Hepatic stellate cell (primary cell): ENCODE results near the gene GRIK3.
"Not testable (repeated sequence)": the region's sequence is repeated elsewhere in the genome, so short reads cannot be mapped to it uniquely, and the experiment has no call there.

Source experiments
- DNase-seq: peaks from one replicate; pipeline ENCODE4 v3.0.0; 2011; ENCODE audit warnings: low spot score

The GRIK3 gene

GRCh38 chr1:36941316-36941978, 92.9 kb downstream of the GRIK3 start:
- DNase-seq: no peak

GRCh38 chr1:36938819-36939218, 95.5 kb downstream of the GRIK3 start:
- no peak for DNase-seq

- DNase-seq: no peak
Measured at GRCh38 chr1:36937371-36937770, 96.9 kb downstream of the GRIK3 start.

- no peak for DNase-seq
Measured at GRCh38 chr1:36934061-36934460, 100.3 kb downstream of the GRIK3 start.

GRCh38 chr1:36927826-36928225, 106.5 kb downstream of the GRIK3 start:
- DNase-seq: no peak

- DNase-seq: no peak
Measured at GRCh38 chr1:36925251-36925650, 109.1 kb downstream of the GRIK3 start.

- DNase-seq: no peak
Measured at GRCh38 chr1:36924282-36924811, 110.0 kb downstream of the GRIK3 start.

- DNase-seq: no peak
Measured at GRCh38 chr1:36922593-36923426, 111.5 kb downstream of the GRIK3 start.

GRCh38 chr1:36922071-36922470, 112.2 kb downstream of the GRIK3 start:
- DNase-seq: no peak

- no peak for DNase-seq
Measured at GRCh38 chr1:36920801-36921405, 113.4 kb downstream of the GRIK3 start.

- DNase-seq: no peak
Measured at GRCh38 chr1:36920371-36920770, 113.9 kb downstream of the GRIK3 start.

- no peak for DNase-seq
Measured at GRCh38 chr1:36919491-36920145, 114.7 kb downstream of the GRIK3 start.

GRCh38 chr1:36918604-36919003, 115.7 kb downstream of the GRIK3 start:
- no peak for DNase-seq

GRCh38 chr1:36916542-36916941, 117.8 kb downstream of the GRIK3 start:
- DNase-seq: not testable (repeated sequence)

- no peak for DNase-seq
Measured at GRCh38 chr1:36913484-36914060, 120.7 kb downstream of the GRIK3 start.

GRCh38 chr1:36913016-36913415, 121.3 kb downstream of the GRIK3 start:
- no peak for DNase-seq

- DNase-seq: no peak
Measured at GRCh38 chr1:36912365-36912865, 121.9 kb downstream of the GRIK3 start.

GRCh38 chr1:36911561-36912364, 122.6 kb downstream of the GRIK3 start:
- no peak for DNase-seq

- no peak for DNase-seq
Measured at GRCh38 chr1:36910886-36911540, 123.3 kb downstream of the GRIK3 start.
